GM19238 (cell line): Measurements from ENCODE around the gene MSMP.

Experiments used
- DNase-seq: peaks from one replicate; pipeline ENCODE4 v3.0.0; 2011; ENCODE audit warnings: low spot score; ENCODE audit not compliant: insufficient read length

Gene MSMP

GRCh38 chr9:35743880-35744518, 10.1 kb downstream of the MSMP start:
- no peak for DNase-seq

- no peak for DNase-seq
Measured at GRCh38 chr9:35743452-35743851, 10.6 kb downstream of the MSMP start.

GRCh38 chr9:35741740-35742139, 12.3 kb downstream of the MSMP start:
- no peak for DNase-seq

GRCh38 chr9:35740243-35740642, 13.8 kb downstream of the MSMP start:
- no peak for DNase-seq

- no peak for DNase-seq
Measured at GRCh38 chr9:35738924-35739323, 15.2 kb downstream of the MSMP start.

- no peak for DNase-seq
Measured at GRCh38 chr9:35738186-35738585, 15.9 kb downstream of the MSMP start.

GRCh38 chr9:35737143-35737542, 16.9 kb downstream of the MSMP start:
- DNase-seq: no peak

GRCh38 chr9:35736201-35736633, 17.9 kb downstream of the MSMP start:
- peak; percentile 63 for DNase-seq

- DNase-seq: no peak
Measured at GRCh38 chr9:35734096-35734495, 20.0 kb downstream of the MSMP start.

- DNase-seq: no peak
Measured at GRCh38 chr9:35732800-35733541, 21.1 kb downstream of the MSMP start.

- peak; percentile 96 for DNase-seq
Measured at GRCh38 chr9:35732185-35732799, 21.8 kb downstream of the MSMP start, which contains the start of the genes CREB3 and TLN1. TSS of gene CREB3 (plus strand) at chr9:35732666. CDS start at chr9:35732773, 107 bp downstream. TSS of gene TLN1 (minus strand) at chr9:35732195. CDS start at chr9:35725694, 6,501 bp downstream.

- DNase-seq: no peak
Measured at GRCh38 chr9:35731415-35732184, 22.5 kb downstream of the MSMP start.

- no peak for DNase-seq
Measured at GRCh38 chr9:35730486-35730854, 23.6 kb downstream of the MSMP start.

GRCh38 chr9:35729700-35730485, 24.2 kb downstream of the MSMP start:
- DNase-seq: no peak

- DNase-seq: no peak
Measured at GRCh38 chr9:35729101-35729500, 25.0 kb downstream of the MSMP start.

- DNase-seq: peak; percentile 61
Measured at GRCh38 chr9:35728041-35728971, 25.8 kb downstream of the MSMP start.

- DNase-seq: no peak
Measured at GRCh38 chr9:35727676-35728040, 26.4 kb downstream of the MSMP start.

- DNase-seq: no peak
Measured at GRCh38 chr9:35726931-35727330, 27.1 kb downstream of the MSMP start.

GRCh38 chr9:35725362-35725761, 28.7 kb downstream of the MSMP start:
- no peak for DNase-seq

- DNase-seq: no peak
Measured at GRCh38 chr9:35723908-35724307, 30.2 kb downstream of the MSMP start.
